Psoas muscle (tissue), 8 donors: Measurements from ENCODE around the gene C12orf76. TPM values are rescaled to one million over a fixed set of nuclear protein-coding genes. Genes with fewer than 3 reads are reported as not detected.

ENCODE experiments used
- ATAC-seq, 4 donors: fragments of 200-7000 bp; cut with Tn5 transposase; one replicate each; pipeline ENCODE4 v1.9.1; 2020; ENCODE audit warnings: moderate library complexity in 3 of 4, mild to moderate bottlenecking in 2 of 4
- DNase-seq, 2 donors: peaks; one replicate each; pipeline ENCODE4 v3.0.0-alpha.2; 2020
- H3K27ac ChIP-seq: fragments of 200-600 bp; one replicate; pipeline ENCODE4 v1.8.0; 2022
- H3K27me3 ChIP-seq, 3 donors: fragments of 200-600 bp in 1 of 3; one replicate each; pipeline versions ENCODE4 v1.6.1 to v1.8.0; 2013 to 2022; ENCODE audit warnings: low read length in 2 of 3, mild to moderate bottlenecking in 2 of 3, moderate library complexity in 1 of 3; ENCODE audit not compliant: insufficient read depth in 3 of 3
- H3K36me3 ChIP-seq, 2 donors: fragments of 200-600 bp in 1 of 2; one replicate each; pipeline versions ENCODE4 v1.6.1 to v1.8.0; 2013 to 2022; ENCODE audit warnings: low read depth in 1 of 2, mild to moderate bottlenecking in 1 of 2, moderate library complexity in 1 of 2; ENCODE audit not compliant: insufficient read depth in 1 of 2
- H3K4me1 ChIP-seq: fragments of 200-600 bp; one replicate; pipeline ENCODE4 v1.8.0; 2022
- H3K4me3 ChIP-seq: fragments of 200-600 bp; one replicate; pipeline ENCODE4 v1.8.0; 2022; ENCODE audit warnings: mild to moderate bottlenecking
- H3K9me3 ChIP-seq: fragments of 200-600 bp; one replicate; pipeline ENCODE4 v1.8.0; 2022
- WGBS, 3 donors: extraction: QIAGEN DNeasy Blood & Tissue Kit; methylation state at CpG; one replicate each; pipeline versions ENCODE4 v1.1.6 to v1.1.7; 2013; 5-methylcytosine and 5-hydroxymethylcytosine counted together
- intact Hi-C, 2 donors: fragments of 100-400 bp; cut with DNase I; formaldehyde crosslinking; loops; one replicate each; pipeline versions ENCODE4 v1.11.0 to v1.14.2; 2022
- polyA plus RNA-seq, 3 donors: library from polyadenylated mRNA; stranded (reverse); fragments of 200-250 nt; gene quantifications; one replicate each; pipeline ENCODE4 v1.2.3, GENCODE V29; 2013
- total RNA-seq, 4 donors: library from RNA; stranded (reverse); fragmentation: NEBNext Ultra II Directional in 2 of 4; extraction: Animal tissue kit (Norgen Biotek cat#: 25700) in 2 of 4; gene quantifications; one replicate each; pipeline versions ENCODE4 v1.2.1 to v1.2.4, GENCODE V29; 2021 to 2023
- TF ChIP-seq, protein P1 (sequence below): fragments of 200-600 bp; IDR thresholded peaks from one replicate; pipeline ENCODE4 v1.8.0; 2022; ENCODE audit warnings: antibody characterized with exemption
- donor health status: healthy with polysubstance abuse.
- donor health status: DM: no; HTN: no; CAD: no; lungs with moderate emphysema.
- donor health status: Bipolar disorder and iron deficiency.
- donor health status: healthy.
- donor health status: DM: yes; HTN: yes; CAD: no.
- donor health status: DM: no; HTN: no; CAD: no.
- donor health status: DM: no; HTN: no; CAD: no.
- donor health status: DM: yes; HTN: yes; CAD: no.

The C12orf76 gene
- total and polyA plus RNA-seq, 7 donors: 3.1 to 19.1 (median 7.4) TPM

DNA sequence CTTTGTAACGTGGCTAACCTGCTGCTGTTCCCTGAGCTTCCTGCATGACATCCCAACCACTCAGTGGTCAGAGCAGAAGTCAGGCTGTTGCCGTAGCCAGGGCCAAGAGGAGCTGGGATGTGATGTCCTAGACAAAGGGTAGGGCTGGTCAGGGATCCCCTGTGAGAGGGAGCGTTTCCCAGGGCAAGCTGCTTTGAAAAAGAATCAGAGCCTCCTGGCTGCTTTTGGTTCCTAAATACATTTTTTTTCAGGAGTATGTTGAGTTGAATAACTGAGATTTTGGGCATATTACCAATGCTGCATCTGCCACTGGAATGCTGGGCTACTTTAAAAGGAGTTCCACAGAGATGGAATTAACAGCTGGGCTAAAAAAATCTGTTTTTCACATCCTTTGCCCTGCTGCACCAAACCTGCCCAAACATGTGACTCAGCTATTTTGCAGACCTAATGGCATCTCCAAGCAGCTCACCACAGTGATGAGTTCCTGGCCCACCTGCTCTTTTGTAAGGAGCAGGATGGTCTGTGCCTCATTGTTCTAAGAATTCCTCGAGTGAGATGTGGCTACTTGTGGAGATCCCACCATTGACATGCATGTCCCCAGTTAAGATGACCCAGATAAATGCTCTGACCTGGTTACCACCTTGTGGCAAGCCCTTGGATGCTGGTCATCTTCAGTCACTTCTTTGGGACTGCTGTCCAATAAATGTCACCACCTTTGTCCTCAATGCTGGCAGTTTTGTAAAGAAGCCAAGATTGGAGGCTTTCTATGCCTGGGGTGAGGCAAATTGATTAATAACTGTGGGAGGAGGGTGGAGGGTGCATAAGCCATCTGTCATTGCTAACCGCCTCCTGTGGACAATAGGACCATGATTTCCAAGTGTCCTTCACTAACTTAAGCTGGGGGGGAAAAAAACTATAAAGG lies 25.0 kb downstream of the C12orf76 start:
- Histone ChIP-seq H3K9me3 (no peaks in the 10 kb centered on the region), H3K36me3 (peaks cover 7 to 81% of the 10 kb centered on the region in 2 donors), H3K27me3 (no peaks in the 10 kb centered on the region), H3K4me1 (peaks cover 30% of the 10 kb centered on the region), H3K4me3 (no peak overlapping the region), H3K27ac (peak overlapping the region; percentile 84)
- WGBS, 3 donors: 55 to 66% (median 56%) methylated on average over 5 of the region's 5 CpGs
- DNase-seq: no peak
- ATAC-seq: peak in 3 of 4 donors; percentile 6 to 47 (median 8)
- TF ChIP-seq, protein P1, sequence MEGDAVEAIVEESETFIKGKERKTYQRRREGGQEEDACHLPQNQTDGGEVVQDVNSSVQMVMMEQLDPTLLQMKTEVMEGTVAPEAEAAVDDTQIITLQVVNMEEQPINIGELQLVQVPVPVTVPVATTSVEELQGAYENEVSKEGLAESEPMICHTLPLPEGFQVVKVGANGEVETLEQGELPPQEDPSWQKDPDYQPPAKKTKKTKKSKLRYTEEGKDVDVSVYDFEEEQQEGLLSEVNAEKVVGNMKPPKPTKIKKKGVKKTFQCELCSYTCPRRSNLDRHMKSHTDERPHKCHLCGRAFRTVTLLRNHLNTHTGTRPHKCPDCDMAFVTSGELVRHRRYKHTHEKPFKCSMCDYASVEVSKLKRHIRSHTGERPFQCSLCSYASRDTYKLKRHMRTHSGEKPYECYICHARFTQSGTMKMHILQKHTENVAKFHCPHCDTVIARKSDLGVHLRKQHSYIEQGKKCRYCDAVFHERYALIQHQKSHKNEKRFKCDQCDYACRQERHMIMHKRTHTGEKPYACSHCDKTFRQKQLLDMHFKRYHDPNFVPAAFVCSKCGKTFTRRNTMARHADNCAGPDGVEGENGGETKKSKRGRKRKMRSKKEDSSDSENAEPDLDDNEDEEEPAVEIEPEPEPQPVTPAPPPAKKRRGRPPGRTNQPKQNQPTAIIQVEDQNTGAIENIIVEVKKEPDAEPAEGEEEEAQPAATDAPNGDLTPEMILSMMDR: no peak
- intact Hi-C loops: no loop called here

DNA sequence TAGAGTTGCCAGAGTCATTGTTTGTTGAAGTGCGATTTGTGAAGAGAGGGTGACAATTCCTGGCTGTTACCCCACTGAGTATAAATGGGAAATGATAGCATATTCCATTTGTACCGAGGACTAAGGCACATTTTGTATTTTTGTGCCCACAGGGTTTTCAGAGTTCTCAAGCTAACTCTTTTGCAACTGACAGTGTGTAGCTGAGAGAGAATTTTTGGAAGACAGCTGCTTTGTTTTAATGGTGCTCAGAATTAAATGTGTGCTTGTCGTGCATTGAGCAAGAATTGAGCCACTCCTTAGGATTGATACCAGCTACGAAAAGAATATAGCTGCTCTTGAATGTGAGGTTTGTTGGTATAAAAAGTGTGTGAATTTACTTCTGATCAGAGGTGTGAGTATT lies 27.4 kb downstream of the C12orf76 start:
- Histone ChIP-seq H3K27me3 (no peaks in the 10 kb centered on the region), H3K27ac (no peak overlapping the region), H3K36me3 (peaks cover 7 to 81% of the 10 kb centered on the region in 2 donors), H3K4me1 (peaks cover 30% of the 10 kb centered on the region), H3K4me3 (no peak overlapping the region), H3K9me3 (no peaks in the 10 kb centered on the region)
- TF ChIP-seq, protein P1: no peak
- intact Hi-C loops: no loop called here
- WGBS, 3 donors: 57 to 75% (median 64%) methylated on average over 4 of the region's 4 CpGs
- DNase-seq: no peak
- no peak for ATAC-seq

DNA sequence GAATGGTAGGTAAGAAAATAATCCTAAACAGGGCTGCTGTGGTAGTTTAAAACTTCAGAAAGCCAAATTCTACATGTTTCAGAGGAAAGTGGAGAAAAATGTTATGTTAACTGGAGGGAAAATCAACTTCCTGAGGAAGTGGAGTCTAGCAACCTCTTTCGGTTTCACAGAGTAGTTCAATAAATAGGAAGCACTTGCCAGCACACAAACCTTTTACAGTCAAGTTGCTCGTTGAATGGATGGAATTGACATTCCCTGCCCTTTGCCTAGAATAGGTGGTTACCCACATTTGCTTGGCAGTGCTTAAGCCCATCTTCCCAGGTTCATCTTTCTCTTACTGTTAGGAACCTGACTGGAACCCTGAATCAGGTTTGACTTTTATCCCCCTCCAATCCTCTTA lies 33.2 kb downstream of the C12orf76 start:
- no peaks in the 10 kb centered on the region for H3K4me1 ChIP-seq

DNA sequence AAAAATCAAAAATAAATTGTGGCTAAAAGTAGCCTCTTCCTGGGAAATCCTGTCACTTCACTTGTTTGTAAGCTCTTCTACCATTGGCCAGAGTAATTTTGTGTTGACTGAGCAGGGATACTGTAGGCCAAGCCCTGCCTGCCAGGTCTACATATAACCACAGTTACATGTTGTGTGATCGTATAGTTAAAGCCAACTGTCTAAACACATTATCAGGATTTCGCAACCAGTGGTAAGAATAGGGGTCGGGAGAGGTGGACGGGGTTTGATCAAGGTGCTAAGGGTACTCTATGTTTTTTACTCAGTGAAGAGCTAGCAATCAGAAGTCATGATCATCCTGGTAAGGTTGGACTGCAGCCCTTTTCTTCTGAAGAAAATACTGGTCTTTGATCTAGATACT lies 35.7 kb downstream of the C12orf76 start:
- H3K36me3 ChIP-seq: peaks cover 5 to 53% of the 10 kb centered on the region in 2 donors
- H3K27ac ChIP-seq: no peak overlapping the region
- WGBS, 3 donors: 80 to 92% (median 81%) methylated on average over 4 of the region's 4 CpGs

More for the DNA sequence above, 33.2 kb downstream of the C12orf76 start:
- Histone ChIP-seq H3K36me3 (peaks cover 12 to 78% of the 10 kb centered on the region in 2 donors), H3K9me3 (no peaks in the 10 kb centered on the region), H3K27me3 (no peaks in the 10 kb centered on the region), H3K27ac (no peak overlapping the region), H3K4me3 (no peak overlapping the region)
- no peak for DNase-seq
- TF ChIP-seq, protein P1: no peak
- intact Hi-C loops: no loop called here
- 60 to 69% (median 65%) methylated on average over 2 of the region's 2 CpGs for WGBS, 3 donors
- ATAC-seq: no peak

More for the DNA sequence above, 35.7 kb downstream of the C12orf76 start:
- no peaks in the 10 kb centered on the region for H3K9me3 ChIP-seq
- H3K4me3 ChIP-seq: no peak overlapping the region
- no peaks in the 10 kb centered on the region for H3K4me1 ChIP-seq
- H3K27me3 ChIP-seq: no peaks in the 10 kb centered on the region
- TF ChIP-seq, protein P1: no peak
- intact Hi-C loops: no loop called here
- DNase-seq: no peak
- ATAC-seq: no peak
